ENCODE measurements around the gene HNRNPM.

- TF ChIP-seq, protein P1, sequence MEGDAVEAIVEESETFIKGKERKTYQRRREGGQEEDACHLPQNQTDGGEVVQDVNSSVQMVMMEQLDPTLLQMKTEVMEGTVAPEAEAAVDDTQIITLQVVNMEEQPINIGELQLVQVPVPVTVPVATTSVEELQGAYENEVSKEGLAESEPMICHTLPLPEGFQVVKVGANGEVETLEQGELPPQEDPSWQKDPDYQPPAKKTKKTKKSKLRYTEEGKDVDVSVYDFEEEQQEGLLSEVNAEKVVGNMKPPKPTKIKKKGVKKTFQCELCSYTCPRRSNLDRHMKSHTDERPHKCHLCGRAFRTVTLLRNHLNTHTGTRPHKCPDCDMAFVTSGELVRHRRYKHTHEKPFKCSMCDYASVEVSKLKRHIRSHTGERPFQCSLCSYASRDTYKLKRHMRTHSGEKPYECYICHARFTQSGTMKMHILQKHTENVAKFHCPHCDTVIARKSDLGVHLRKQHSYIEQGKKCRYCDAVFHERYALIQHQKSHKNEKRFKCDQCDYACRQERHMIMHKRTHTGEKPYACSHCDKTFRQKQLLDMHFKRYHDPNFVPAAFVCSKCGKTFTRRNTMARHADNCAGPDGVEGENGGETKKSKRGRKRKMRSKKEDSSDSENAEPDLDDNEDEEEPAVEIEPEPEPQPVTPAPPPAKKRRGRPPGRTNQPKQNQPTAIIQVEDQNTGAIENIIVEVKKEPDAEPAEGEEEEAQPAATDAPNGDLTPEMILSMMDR (IDR thresholded peaks at IDR 0.05) = no peak
- TF ChIP-seq POLR2A (IDR thresholded peaks at IDR 0.05) = no peak
- TF ChIP-seq POLR2AphosphoS5 (IDR thresholded peaks at IDR 0.05) = no peak
Observed at GRCh38 chr19:8482696-8483095, 37.9 kb downstream of the HNRNPM start.
